Panc1 (cell line): ENCODE measurements around the gene COPZ2. TPM values are rescaled to one million over a fixed set of nuclear protein-coding genes. Genes with fewer than 3 reads are reported as not detected.

ENCODE experiments used
- ATAC-seq: fragments of 200-7000 bp; cut with Tn5 transposase; 2 replicates; pipeline ENCODE4 v1.9.1; 2020; ENCODE audit warnings: mild to moderate bottlenecking, moderate library complexity
- BruUV-seq: library from RNA; stranded (reverse); fragments of 400-500 nt; replicated peaks from 2 replicates; lab custom pipeline; 2021; lab: Mats Ljungman, UMichigan
- CTCF ChIA-PET: fragments of 300-600 bp; sonication (Branson Sonifier 250); formaldehyde crosslinking; loops from one replicate; lab custom pipeline; 2022; ENCODE audit warnings: antibody characterized with exemption; lab: Charles Lee
- POLR2A ChIA-PET: fragments of 300-600 bp; sonication (Branson Sonifier 250); formaldehyde crosslinking; loops from one replicate; lab custom pipeline; 2022; ENCODE audit warnings: antibody characterized with exemption; lab: Charles Lee
- DNase-seq: peaks from one replicate; pipeline ENCODE4 v3.0.0-alpha.2; 2010; ENCODE audit warnings: low read depth, low spot score
- H3K27ac ChIP-seq: 2 replicates; pipeline ENCODE4 v1.5.1; 2011; ENCODE audit warnings: mild to moderate bottlenecking, low read length, inconsistent platforms
- H3K27me3 ChIP-seq: fragments of 200-500 bp; sonication (Bioruptor generic); 2 replicates; pipeline ENCODE4 v1.6.0; 2014; ENCODE audit warnings: low read length, inconsistent platforms; ENCODE audit not compliant: control insufficient read depth, insufficient read depth
- H3K36me3 ChIP-seq: fragments of 200-500 bp; sonication (Bioruptor generic); 2 replicates; pipeline ENCODE4 v1.5.1; 2014; ENCODE audit warnings: inconsistent platforms, mild to moderate bottlenecking, low read length, moderate library complexity; ENCODE audit not compliant: control insufficient read depth, insufficient read depth
- H3K4me1 ChIP-seq: 2 replicates; pipeline ENCODE4 v1.5.1; 2011; ENCODE audit warnings: inconsistent platforms, mild to moderate bottlenecking, low read length, moderate library complexity; ENCODE audit not compliant: control insufficient read depth, insufficient read depth
- H3K4me3 ChIP-seq, 2 experiments: 2 replicates each; pipeline ENCODE4 v1.5.1; 2011 to 2012; ENCODE audit warnings: low read depth in 2 of 2, low read length in 2 of 2, mild to moderate bottlenecking in 2 of 2, inconsistent platforms in 1 of 2, moderate library complexity in 1 of 2
- H3K9me3 ChIP-seq: fragments of 200-500 bp; sonication (Bioruptor generic); 2 replicates; pipeline ENCODE4 v1.5.1; 2014; ENCODE audit warnings: low read depth, mild to moderate bottlenecking, inconsistent platforms, low read length, moderate library complexity; ENCODE audit not compliant: control insufficient read depth, insufficient read depth
- POLR2AphosphoS5 ChIP-seq: IDR thresholded peaks from 2 replicates; pipeline ENCODE4 v1.6.1; 2012; ENCODE audit warnings: mild to moderate bottlenecking, low read depth, low read length, moderate library complexity
- SIN3A ChIP-seq: IDR thresholded peaks from 2 replicates; pipeline ENCODE4 v1.6.1; 2012; ENCODE audit warnings: low read depth, mild to moderate bottlenecking, low read length, moderate library complexity, borderline replicate concordance; ENCODE audit not compliant: insufficient read depth
- TCF7L2 ChIP-seq: IDR thresholded peaks from 2 replicates; pipeline ENCODE4 v1.6.1; 2011; ENCODE audit warnings: mild to moderate bottlenecking, low read depth, low read length, inconsistent platforms
- in situ Hi-C: cut with HindIII; loops from 2 replicates; pipeline ENCODE4 v1.10.0; 2016; ENCODE audit warnings: low sequenced_read_pairs, low pct_unique_long_range_greater_than_20kb
- intact Hi-C: fragments of 100-400 bp; cut with micrococcal nuclease; formaldehyde crosslinking; loops from one replicate; pipeline ENCODE4 v1.10.0; 2022; ENCODE audit not compliant: unreplicated experiment
- total RNA-seq: library from RNA; stranded (reverse); gene quantifications from one replicate; pipeline ENCODE4 v1.2.1, GENCODE V29; 2021; ENCODE audit not compliant: unreplicated experiment
- TF ChIP-seq, protein P1 (sequence below), 2 experiments: IDR thresholded peaks; 2 replicates each; pipeline ENCODE4 v1.6.1; 2011 to 2012; ENCODE audit warnings: low read depth in 2 of 2, control low read depth in 1 of 2, low read length in 1 of 2, mild to moderate bottlenecking in 1 of 2, moderate library complexity in 1 of 2; ENCODE audit not compliant: insufficient read depth in 1 of 2
- TF ChIP-seq, protein P2 (sequence below): fragments of 450-650 bp; IDR thresholded peaks from 2 replicates; pipeline ENCODE4 v1.5.1; 2017; ENCODE audit warnings: mild to moderate bottlenecking

Gene COPZ2
- total RNA-seq, 1 experiment from 2014 or later: 5.4 TPM

DNA sequence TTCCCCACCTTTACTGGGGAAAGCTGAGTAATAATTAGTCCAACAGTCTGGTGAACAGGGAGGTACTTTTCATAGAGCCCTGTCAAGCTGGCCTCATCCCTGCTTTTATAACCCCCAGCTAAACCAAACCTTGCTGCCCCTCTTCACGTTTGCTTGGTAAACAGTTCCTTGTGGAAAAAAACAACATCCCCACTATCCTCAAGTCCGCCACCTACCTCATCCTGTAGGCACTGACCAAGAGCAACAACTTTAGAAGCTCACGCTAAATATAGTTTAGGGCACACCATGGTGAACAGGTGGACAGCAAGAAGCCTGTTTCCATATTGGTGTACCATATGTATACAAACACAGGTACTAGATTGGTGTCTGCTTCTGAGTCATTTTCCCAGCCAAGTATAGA is 27.0 kb upstream of the COPZ2 start:
- intact Hi-C loops: no loop called here
- no peak for TF ChIP-seq TCF7L2
- no peak for TF ChIP-seq SIN3A
- no TSS peak for BruUV-seq
- H3K27ac ChIP-seq: no peak overlapping the region
- H3K4me3 ChIP-seq: no peak overlapping the region
- DNase-seq (no peak), ATAC-seq (no peak)
- H3K4me1 ChIP-seq: no peaks in the 10 kb centered on the region
- ChIA-PET CTCF (no interaction called here), POLR2A (interaction anchor here (2.0 kb wide), 1 partner anchor 16 kb away, joined by 9 read pairs; the partner anchor contains the start of gene NFE2L1)
- in situ Hi-C loops: no loop called here
- no peaks in the 10 kb centered on the region for H3K36me3 ChIP-seq
- H3K27me3 ChIP-seq: no peaks in the 10 kb centered on the region
- H3K9me3 ChIP-seq: no peaks in the 10 kb centered on the region

- ChIA-PET POLR2A (no interaction called here), CTCF (no interaction called here)
- Histone ChIP-seq H3K4me1 (no peaks in the 10 kb centered on the region), H3K27me3 (no peaks in the 10 kb centered on the region), H3K4me3 (no peak overlapping the region), H3K9me3 (no peaks in the 10 kb centered on the region), H3K27ac (no peak overlapping the region), H3K36me3 (peaks cover 4% of the 10 kb centered on the region)
- BruUV-seq: no TSS peak
- in situ Hi-C loops (no loop called here), intact Hi-C loops (no loop called here)
- DNase-seq: no peak
- ATAC-seq: no peak
- TF ChIP-seq SIN3A: no peak
- TF ChIP-seq TCF7L2: no peak
- no peak for TF ChIP-seq POLR2AphosphoS5
- TF ChIP-seq, protein P1, sequence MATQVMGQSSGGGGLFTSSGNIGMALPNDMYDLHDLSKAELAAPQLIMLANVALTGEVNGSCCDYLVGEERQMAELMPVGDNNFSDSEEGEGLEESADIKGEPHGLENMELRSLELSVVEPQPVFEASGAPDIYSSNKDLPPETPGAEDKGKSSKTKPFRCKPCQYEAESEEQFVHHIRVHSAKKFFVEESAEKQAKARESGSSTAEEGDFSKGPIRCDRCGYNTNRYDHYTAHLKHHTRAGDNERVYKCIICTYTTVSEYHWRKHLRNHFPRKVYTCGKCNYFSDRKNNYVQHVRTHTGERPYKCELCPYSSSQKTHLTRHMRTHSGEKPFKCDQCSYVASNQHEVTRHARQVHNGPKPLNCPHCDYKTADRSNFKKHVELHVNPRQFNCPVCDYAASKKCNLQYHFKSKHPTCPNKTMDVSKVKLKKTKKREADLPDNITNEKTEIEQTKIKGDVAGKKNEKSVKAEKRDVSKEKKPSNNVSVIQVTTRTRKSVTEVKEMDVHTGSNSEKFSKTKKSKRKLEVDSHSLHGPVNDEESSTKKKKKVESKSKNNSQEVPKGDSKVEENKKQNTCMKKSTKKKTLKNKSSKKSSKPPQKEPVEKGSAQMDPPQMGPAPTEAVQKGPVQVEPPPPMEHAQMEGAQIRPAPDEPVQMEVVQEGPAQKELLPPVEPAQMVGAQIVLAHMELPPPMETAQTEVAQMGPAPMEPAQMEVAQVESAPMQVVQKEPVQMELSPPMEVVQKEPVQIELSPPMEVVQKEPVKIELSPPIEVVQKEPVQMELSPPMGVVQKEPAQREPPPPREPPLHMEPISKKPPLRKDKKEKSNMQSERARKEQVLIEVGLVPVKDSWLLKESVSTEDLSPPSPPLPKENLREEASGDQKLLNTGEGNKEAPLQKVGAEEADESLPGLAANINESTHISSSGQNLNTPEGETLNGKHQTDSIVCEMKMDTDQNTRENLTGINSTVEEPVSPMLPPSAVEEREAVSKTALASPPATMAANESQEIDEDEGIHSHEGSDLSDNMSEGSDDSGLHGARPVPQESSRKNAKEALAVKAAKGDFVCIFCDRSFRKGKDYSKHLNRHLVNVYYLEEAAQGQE (IDR thresholded peaks at IDR 0.05; ENCODE audit: insufficient read depth in 1 of 2, low read depth in 2 of 2, low read length in 1 of 2): no peak
- TF ChIP-seq, protein P2, sequence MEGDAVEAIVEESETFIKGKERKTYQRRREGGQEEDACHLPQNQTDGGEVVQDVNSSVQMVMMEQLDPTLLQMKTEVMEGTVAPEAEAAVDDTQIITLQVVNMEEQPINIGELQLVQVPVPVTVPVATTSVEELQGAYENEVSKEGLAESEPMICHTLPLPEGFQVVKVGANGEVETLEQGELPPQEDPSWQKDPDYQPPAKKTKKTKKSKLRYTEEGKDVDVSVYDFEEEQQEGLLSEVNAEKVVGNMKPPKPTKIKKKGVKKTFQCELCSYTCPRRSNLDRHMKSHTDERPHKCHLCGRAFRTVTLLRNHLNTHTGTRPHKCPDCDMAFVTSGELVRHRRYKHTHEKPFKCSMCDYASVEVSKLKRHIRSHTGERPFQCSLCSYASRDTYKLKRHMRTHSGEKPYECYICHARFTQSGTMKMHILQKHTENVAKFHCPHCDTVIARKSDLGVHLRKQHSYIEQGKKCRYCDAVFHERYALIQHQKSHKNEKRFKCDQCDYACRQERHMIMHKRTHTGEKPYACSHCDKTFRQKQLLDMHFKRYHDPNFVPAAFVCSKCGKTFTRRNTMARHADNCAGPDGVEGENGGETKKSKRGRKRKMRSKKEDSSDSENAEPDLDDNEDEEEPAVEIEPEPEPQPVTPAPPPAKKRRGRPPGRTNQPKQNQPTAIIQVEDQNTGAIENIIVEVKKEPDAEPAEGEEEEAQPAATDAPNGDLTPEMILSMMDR: no peak
Observed at GRCh38 chr17:48062273-48062672, 24.7 kb upstream of the COPZ2 start.

DNA sequence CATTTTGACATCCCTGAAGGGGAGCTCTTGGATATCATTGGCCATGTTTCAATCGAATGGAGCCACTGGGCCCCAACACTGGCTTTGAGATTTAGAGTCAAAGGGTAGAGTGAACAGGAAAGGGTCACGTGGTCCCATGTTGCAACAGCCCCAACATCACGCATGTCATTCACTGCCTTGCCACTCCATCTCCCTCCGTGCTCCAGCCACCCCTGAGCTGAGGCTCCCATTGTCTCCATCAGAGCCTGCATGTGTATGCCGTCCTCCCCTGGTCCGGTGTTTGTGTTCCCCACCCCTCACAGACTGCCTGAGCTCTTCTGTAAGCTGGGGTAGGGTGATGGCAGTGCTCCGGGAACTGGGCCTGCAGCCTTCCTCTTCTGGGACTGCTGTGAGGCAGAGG is 22.7 kb upstream of the COPZ2 start:
- in situ Hi-C loops: no loop called here

More for the DNA sequence above, 22.7 kb upstream of the COPZ2 start:
- CTCF ChIA-PET: no interaction called here
- DNase-seq (no peak), ATAC-seq (no peak)
- Histone ChIP-seq H3K4me3 (no peak overlapping the region), H3K27ac (no peak overlapping the region), H3K36me3 (peaks cover 4% of the 10 kb centered on the region), H3K27me3 (no peaks in the 10 kb centered on the region), H3K9me3 (no peaks in the 10 kb centered on the region), H3K4me1 (peaks cover 8% of the 10 kb centered on the region; the same call in 1 of the 2 replicates)
- no TSS peak for BruUV-seq
- POLR2A ChIA-PET: no interaction called here
- TF ChIP-seq, protein P2: no peak
- no peak for TF ChIP-seq POLR2AphosphoS5
- TF ChIP-seq, protein P1 (IDR thresholded peaks at IDR 0.05; ENCODE audit: insufficient read depth in 1 of 2, low read depth in 2 of 2, low read length in 1 of 2): no peak
- TF ChIP-seq SIN3A: no peak
- TF ChIP-seq TCF7L2: no peak
- intact Hi-C loops: no loop called here
